Measurements from ENCODE around the gene MAP3K21. TPM values are rescaled to one million over a fixed set of nuclear protein-coding genes. Genes with fewer than 3 reads are reported as not detected.
A peak's percentile ranks its signal among the peaks of the same experiment; 100 is the strongest.

MAP3K21 gene
- total RNA-seq, 1 donor from 2014 or later, result 0.11 TPM

- H3K27ac Mint-ChIP-seq (ENCODE audit: unreplicated experiment), result no peak overlapping the region
- H3K4me1 Mint-ChIP-seq (ENCODE audit: unreplicated experiment), result peaks cover 16% of the 10 kb centered on the region
- DNase-seq (ENCODE audit: extremely low spot score, unreplicated experiment), result no peak
- no peaks in the 10 kb centered on the region for H3K27me3 Mint-ChIP-seq (ENCODE audit: unreplicated experiment)
- no peak overlapping the region for H3K4me3 Mint-ChIP-seq (ENCODE audit: unreplicated experiment)
- TF ChIP-seq, protein P1, sequence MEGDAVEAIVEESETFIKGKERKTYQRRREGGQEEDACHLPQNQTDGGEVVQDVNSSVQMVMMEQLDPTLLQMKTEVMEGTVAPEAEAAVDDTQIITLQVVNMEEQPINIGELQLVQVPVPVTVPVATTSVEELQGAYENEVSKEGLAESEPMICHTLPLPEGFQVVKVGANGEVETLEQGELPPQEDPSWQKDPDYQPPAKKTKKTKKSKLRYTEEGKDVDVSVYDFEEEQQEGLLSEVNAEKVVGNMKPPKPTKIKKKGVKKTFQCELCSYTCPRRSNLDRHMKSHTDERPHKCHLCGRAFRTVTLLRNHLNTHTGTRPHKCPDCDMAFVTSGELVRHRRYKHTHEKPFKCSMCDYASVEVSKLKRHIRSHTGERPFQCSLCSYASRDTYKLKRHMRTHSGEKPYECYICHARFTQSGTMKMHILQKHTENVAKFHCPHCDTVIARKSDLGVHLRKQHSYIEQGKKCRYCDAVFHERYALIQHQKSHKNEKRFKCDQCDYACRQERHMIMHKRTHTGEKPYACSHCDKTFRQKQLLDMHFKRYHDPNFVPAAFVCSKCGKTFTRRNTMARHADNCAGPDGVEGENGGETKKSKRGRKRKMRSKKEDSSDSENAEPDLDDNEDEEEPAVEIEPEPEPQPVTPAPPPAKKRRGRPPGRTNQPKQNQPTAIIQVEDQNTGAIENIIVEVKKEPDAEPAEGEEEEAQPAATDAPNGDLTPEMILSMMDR (IDR thresholded peaks at IDR 0.05), result no peak
- no peaks in the 10 kb centered on the region for H3K9me3 Mint-ChIP-seq (ENCODE audit: unreplicated experiment)
- H3K36me3 Mint-ChIP-seq (ENCODE audit: unreplicated experiment), result peaks cover 5% of the 10 kb centered on the region
Measured at GRCh38 chr1:233289676-233290075, 37.8 kb upstream of the MAP3K21 start.

DNA sequence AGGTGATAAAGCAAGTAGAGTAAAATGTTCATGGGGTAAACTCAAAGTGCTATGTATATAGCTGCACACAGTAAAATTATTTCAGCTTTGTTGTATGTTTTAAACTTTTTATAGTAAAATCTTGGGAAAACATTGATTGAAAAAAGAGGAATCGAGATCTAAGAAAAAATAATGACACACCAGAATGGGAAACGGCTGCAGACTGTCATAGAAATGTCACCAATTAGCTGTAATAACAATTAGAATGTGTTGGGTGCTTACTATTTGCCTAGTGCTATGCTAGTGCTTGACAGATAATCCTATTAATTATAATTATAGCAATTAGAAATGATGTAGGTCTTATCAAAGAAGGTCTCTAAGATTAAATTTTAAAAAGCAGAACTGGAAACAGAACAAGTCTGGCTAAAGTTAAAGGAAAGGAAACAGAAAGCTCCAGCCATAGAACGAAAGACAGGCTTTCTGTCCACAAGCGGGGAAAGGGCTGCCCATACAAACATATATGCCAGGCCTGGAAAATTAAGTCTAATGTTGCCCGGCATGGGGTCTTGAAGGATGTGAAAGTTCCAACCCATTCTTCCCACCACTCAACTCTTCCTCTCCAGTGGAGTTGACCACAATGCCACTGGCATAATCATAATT is 37.0 kb upstream of the MAP3K21 start:
- TF ChIP-seq, protein P1 (IDR thresholded peaks at IDR 0.05), result no peak
- Mint-ChIP-seq H3K4me1 (ENCODE audit: unreplicated experiment) (peaks cover 19% of the 10 kb centered on the region), H3K9me3 (ENCODE audit: unreplicated experiment) (no peaks in the 10 kb centered on the region), H3K4me3 (ENCODE audit: unreplicated experiment) (no peak overlapping the region), H3K27me3 (ENCODE audit: unreplicated experiment) (no peaks in the 10 kb centered on the region), H3K36me3 (ENCODE audit: unreplicated experiment) (peaks cover 5% of the 10 kb centered on the region), H3K27ac (ENCODE audit: unreplicated experiment) (no peak overlapping the region)
- no peak for DNase-seq (ENCODE audit: extremely low spot score, unreplicated experiment)

- TF ChIP-seq, protein P1 (IDR thresholded peaks at IDR 0.05), result no peak
- no peaks in the 10 kb centered on the region for H3K27me3 Mint-ChIP-seq (ENCODE audit: unreplicated experiment)
- H3K9me3 Mint-ChIP-seq (ENCODE audit: unreplicated experiment), result no peaks in the 10 kb centered on the region
- H3K4me1 Mint-ChIP-seq (ENCODE audit: unreplicated experiment), result peaks cover 26% of the 10 kb centered on the region
- DNase-seq (ENCODE audit: extremely low spot score, unreplicated experiment), result no peak
- no peaks in the 10 kb centered on the region for H3K36me3 Mint-ChIP-seq (ENCODE audit: unreplicated experiment)
- no peak overlapping the region for H3K4me3 Mint-ChIP-seq (ENCODE audit: unreplicated experiment)
- H3K27ac Mint-ChIP-seq (ENCODE audit: unreplicated experiment), result peak overlapping the region; percentile 12
Measured at GRCh38 chr1:233293556-233294446, 33.7 kb upstream of the MAP3K21 start.

- Mint-ChIP-seq H3K4me1 (ENCODE audit: unreplicated experiment) (peaks cover 26% of the 10 kb centered on the region), H3K27ac (ENCODE audit: unreplicated experiment) (peak overlapping the region; percentile 83), H3K36me3 (ENCODE audit: unreplicated experiment) (no peaks in the 10 kb centered on the region), H3K9me3 (ENCODE audit: unreplicated experiment) (no peaks in the 10 kb centered on the region), H3K27me3 (ENCODE audit: unreplicated experiment) (no peaks in the 10 kb centered on the region), H3K4me3 (ENCODE audit: unreplicated experiment) (peak overlapping the region; percentile 87)
- TF ChIP-seq, protein P1 (IDR thresholded peaks at IDR 0.05), result no peak
- no peak for DNase-seq (ENCODE audit: extremely low spot score, unreplicated experiment)
Measured at GRCh38 chr1:233294913-233295236, 32.6 kb upstream of the MAP3K21 start.
